Measurements from ENCODE around the gene PLEKHA1.
A peak's percentile ranks its signal among the peaks of the same experiment; 100 is the strongest.

Gene PLEKHA1

DNA sequence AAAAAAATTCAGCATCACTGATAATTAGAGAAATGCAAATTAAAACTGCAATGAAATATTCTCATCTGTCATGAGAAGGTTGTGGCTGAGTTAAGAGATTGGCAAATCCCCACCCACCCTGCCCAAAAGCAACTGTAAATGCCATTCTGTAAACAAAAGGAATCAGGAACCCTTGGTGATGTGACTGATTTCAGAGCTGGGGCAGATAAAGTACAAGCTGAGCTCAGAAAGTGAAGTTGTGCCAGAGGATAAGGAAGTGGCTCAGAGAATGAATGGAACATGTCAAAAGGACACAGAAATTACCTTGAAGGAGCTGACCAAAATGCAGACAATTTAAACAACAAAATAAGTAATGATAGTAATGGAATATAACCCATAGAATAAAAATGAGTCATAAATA, 47.2 kb downstream of the PLEKHA1 start:
- no peaks in the 10 kb centered on the region for H3K27me3 ChIP-seq (ENCODE audit: control insufficient read depth in 1 of 2, insufficient read depth in 2 of 2, low read length in 2 of 2)
- H3K27ac ChIP-seq (ENCODE audit: low read length): no peak overlapping the region
- H3K36me3 ChIP-seq (ENCODE audit: control insufficient read depth in 2 of 2, insufficient read depth in 2 of 2, low read length in 2 of 2): peaks cover 3 to 4% of the 10 kb centered on the region in 2 donors
- peaks cover 4% of the 10 kb centered on the region for H3K4me1 ChIP-seq (ENCODE audit: control insufficient read depth, insufficient read depth, low read length)
- H3K9ac ChIP-seq (ENCODE audit: low read length in 2 of 2): no peak overlapping the region
- H3K4me3 ChIP-seq (ENCODE audit: low read length in 2 of 2): no peak overlapping the region
- no peaks in the 10 kb centered on the region for H3K9me3 ChIP-seq (ENCODE audit: control insufficient read depth in 2 of 2, low read length in 2 of 2)

DNA sequence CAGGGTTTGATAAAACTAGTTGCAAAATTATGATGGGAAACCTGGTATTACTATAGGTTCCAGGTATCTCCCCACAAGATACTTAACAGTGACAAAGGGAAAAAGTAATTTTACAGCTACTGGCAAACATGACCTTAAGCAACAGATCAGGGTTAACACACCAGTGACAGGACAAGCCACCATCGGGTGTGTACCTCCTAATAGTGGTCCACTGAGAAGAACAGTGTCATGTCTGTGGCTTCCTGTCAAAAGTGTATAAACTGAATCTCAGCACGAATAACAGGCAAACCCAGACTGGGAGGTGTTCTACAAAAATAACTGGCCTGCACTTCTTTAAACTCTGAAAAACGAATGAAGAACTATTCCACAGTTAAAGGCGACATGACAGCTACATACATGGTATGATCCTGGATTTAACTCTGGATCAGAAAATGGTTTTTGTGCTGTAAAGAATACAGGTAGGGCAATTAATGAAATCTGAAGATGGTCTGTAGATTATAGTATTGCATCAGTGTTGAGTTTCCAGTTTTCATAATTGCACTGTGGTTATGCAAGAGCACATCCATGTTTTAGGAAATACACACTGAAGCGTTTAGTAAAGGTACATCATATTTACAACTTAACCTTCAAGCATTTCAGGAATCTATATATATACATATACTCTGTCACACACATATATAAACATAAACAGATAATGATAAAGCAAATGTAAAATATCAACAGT, 47.9 kb downstream of the PLEKHA1 start:
- Histone ChIP-seq H3K4me3 (ENCODE audit: low read length in 2 of 2) (no peak overlapping the region), H3K36me3 (ENCODE audit: control insufficient read depth in 2 of 2, insufficient read depth in 2 of 2, low read length in 2 of 2) (peaks cover 4 to 7% of the 10 kb centered on the region in 2 donors), H3K9me3 (ENCODE audit: control insufficient read depth in 2 of 2, low read length in 2 of 2) (no peaks in the 10 kb centered on the region), H3K4me1 (ENCODE audit: control insufficient read depth, insufficient read depth, low read length) (peaks cover 4% of the 10 kb centered on the region), H3K27me3 (ENCODE audit: control insufficient read depth in 1 of 2, insufficient read depth in 2 of 2, low read length in 2 of 2) (no peaks in the 10 kb centered on the region), H3K9ac (ENCODE audit: low read length in 2 of 2) (peak overlapping the region in 1 of 2 donors; percentile 6), H3K27ac (ENCODE audit: low read length) (no peak overlapping the region)

DNA sequence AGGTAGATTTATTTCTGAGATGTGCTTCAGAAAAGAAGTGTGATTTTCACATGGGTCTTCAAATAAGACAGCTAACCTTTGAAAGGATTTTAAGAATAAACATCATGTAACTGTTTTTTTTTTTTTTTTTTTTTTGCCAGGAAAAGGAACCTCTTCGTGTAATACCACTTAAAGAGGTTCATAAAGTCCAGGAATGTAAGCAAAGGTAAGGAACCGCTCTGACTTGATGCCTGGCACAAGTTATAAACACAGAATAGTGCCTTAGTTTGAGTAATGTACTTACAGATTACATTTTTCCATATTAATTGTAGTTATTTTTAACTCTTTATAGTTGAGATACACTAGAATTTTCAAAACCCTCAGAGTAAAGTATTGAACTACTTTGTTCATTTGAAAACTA, 49.6 kb downstream of the PLEKHA1 start:
- H3K9ac ChIP-seq (ENCODE audit: low read length in 2 of 2): no peak overlapping the region
- no peak overlapping the region for H3K27ac ChIP-seq (ENCODE audit: low read length)
- no peaks in the 10 kb centered on the region for H3K27me3 ChIP-seq (ENCODE audit: control insufficient read depth in 1 of 2, insufficient read depth in 2 of 2, low read length in 2 of 2)
- peaks cover 9 to 11% of the 10 kb centered on the region in 2 donors for H3K36me3 ChIP-seq (ENCODE audit: control insufficient read depth in 2 of 2, insufficient read depth in 2 of 2, low read length in 2 of 2)
- H3K9me3 ChIP-seq (ENCODE audit: control insufficient read depth in 2 of 2, low read length in 2 of 2): no peaks in the 10 kb centered on the region
- peaks cover 4% of the 10 kb centered on the region for H3K4me1 ChIP-seq (ENCODE audit: control insufficient read depth, insufficient read depth, low read length)
- no peak overlapping the region for H3K4me3 ChIP-seq (ENCODE audit: low read length in 2 of 2)

DNA sequence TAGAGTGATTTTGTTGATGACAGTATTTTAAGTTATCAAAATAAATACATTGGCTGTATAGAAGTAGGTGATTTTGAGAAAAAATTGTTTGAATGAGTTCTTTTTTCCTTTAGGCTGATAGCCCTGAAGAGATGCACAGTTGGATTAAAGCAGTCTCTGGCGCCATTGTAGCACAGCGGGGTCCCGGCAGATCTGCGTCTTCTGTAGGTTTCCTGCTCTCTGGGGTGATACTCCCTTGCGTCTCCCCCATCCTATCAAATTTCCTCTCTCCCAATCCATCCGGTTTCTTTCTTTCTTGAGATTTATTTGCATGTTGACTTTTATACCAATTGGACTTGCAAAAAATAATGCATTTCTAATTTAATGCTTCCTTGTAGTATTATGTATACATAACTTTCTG, 52.3 kb downstream of the PLEKHA1 start:
- no peaks in the 10 kb centered on the region for H3K9me3 ChIP-seq (ENCODE audit: control insufficient read depth in 2 of 2, low read length in 2 of 2)
- H3K9ac ChIP-seq (ENCODE audit: low read length in 2 of 2): no peak overlapping the region
- peaks cover 8 to 16% of the 10 kb centered on the region in 2 donors for H3K36me3 ChIP-seq (ENCODE audit: control insufficient read depth in 2 of 2, insufficient read depth in 2 of 2, low read length in 2 of 2)
- H3K4me1 ChIP-seq (ENCODE audit: control insufficient read depth, insufficient read depth, low read length): no peaks in the 10 kb centered on the region
- H3K4me3 ChIP-seq (ENCODE audit: low read length in 2 of 2): no peak overlapping the region
- no peak overlapping the region for H3K27ac ChIP-seq (ENCODE audit: low read length)
- H3K27me3 ChIP-seq (ENCODE audit: control insufficient read depth in 1 of 2, insufficient read depth in 2 of 2, low read length in 2 of 2): no peaks in the 10 kb centered on the region

DNA sequence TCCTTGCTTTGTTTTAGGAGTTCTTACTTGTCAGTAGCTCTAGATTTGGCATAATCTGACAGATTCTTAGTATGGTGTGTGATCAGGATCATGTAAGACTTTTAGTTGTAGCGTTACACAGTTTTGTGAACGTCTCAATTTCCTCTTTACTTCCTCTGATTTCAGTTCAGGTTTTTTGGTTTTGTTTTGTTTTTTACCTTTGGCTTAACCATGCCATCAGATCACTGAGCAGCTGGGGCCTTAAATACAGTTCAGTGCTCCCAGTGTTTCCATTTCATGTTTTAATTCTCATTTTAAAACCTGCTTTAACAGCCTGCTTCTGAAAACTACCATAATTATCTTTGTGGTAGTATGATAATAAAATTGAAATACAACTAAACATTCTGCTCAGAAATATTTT, 52.8 kb downstream of the PLEKHA1 start:
- Histone ChIP-seq H3K27me3 (ENCODE audit: control insufficient read depth in 1 of 2, insufficient read depth in 2 of 2, low read length in 2 of 2) (no peaks in the 10 kb centered on the region), H3K36me3 (ENCODE audit: control insufficient read depth in 2 of 2, insufficient read depth in 2 of 2, low read length in 2 of 2) (peaks cover 8 to 16% of the 10 kb centered on the region in 2 donors), H3K9me3 (ENCODE audit: control insufficient read depth in 2 of 2, low read length in 2 of 2) (no peaks in the 10 kb centered on the region), H3K27ac (ENCODE audit: low read length) (no peak overlapping the region), H3K4me1 (ENCODE audit: control insufficient read depth, insufficient read depth, low read length) (no peaks in the 10 kb centered on the region), H3K9ac (ENCODE audit: low read length in 2 of 2) (no peak overlapping the region), H3K4me3 (ENCODE audit: low read length in 2 of 2) (no peak overlapping the region)

DNA sequence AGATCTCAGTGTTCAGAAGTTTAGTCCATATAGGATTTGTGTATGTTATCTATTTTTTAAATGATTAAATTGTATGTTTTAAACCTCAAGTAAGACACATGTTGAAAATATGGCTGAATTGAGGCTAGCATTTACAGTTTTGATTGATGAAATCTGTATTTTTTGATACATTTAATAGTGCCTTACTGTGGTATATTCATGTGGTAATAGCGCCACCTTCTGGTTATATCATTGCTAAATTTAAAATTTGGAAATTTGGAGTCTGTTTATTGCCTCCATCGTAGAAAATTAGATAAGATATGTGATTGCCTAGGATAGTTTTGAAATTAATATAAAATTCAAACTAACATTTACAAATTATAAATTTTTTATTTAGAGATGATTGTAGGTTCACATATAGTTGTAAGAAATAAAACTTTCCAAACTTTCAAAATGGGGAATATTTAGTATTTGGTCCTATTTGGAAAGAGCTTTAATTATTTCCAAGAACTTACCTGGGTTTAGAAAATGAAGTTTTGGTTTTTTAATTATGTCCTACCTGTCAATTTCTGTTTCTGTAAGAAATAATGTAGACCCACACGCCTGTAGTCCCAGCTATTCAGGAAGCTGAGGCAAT, 60.8 kb downstream of the PLEKHA1 start:
- Histone ChIP-seq H3K27me3 (ENCODE audit: control insufficient read depth in 1 of 2, insufficient read depth in 2 of 2, low read length in 2 of 2) (no peaks in the 10 kb centered on the region), H3K4me3 (ENCODE audit: low read length in 2 of 2) (no peak overlapping the region), H3K36me3 (ENCODE audit: control insufficient read depth in 2 of 2, insufficient read depth in 2 of 2, low read length in 2 of 2) (peaks cover 4% of the 10 kb centered on the region in 2 donors), H3K27ac (ENCODE audit: low read length) (no peak overlapping the region), H3K4me1 (ENCODE audit: control insufficient read depth, insufficient read depth, low read length) (no peaks in the 10 kb centered on the region), H3K9ac (ENCODE audit: low read length in 2 of 2) (no peak overlapping the region), H3K9me3 (ENCODE audit: control insufficient read depth in 2 of 2, low read length in 2 of 2) (no peaks in the 10 kb centered on the region)

DNA sequence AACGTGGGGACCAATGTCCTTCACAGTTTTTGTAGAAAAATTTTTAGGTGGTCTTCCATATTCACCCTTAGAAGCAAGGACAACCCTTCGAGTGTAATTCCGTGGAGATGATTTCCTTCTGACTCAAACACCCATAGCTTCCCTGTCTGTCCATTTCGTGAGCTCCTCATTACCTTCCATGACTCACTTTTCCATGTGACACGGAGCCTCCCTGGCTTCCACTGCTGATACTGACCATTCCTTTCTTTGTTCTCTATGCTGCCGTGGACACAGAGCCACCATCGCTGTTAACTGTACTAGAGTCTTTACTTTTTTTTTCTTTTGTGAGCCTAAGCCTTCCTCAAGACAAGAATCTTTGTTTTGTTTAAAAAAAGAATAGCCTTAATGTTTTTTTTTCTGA, 67.5 kb downstream of the PLEKHA1 start:
- Histone ChIP-seq H3K9me3 (ENCODE audit: control insufficient read depth in 2 of 2, low read length in 2 of 2) (no peaks in the 10 kb centered on the region), H3K4me3 (ENCODE audit: low read length in 2 of 2) (no peak overlapping the region), H3K4me1 (ENCODE audit: control insufficient read depth, insufficient read depth, low read length) (peaks cover 7% of the 10 kb centered on the region), H3K9ac (ENCODE audit: low read length in 2 of 2) (no peak overlapping the region), H3K27ac (ENCODE audit: low read length) (no peak overlapping the region), H3K27me3 (ENCODE audit: control insufficient read depth in 1 of 2, insufficient read depth in 2 of 2, low read length in 2 of 2) (no peaks in the 10 kb centered on the region), H3K36me3 (ENCODE audit: control insufficient read depth in 2 of 2, insufficient read depth in 2 of 2, low read length in 2 of 2) (peaks cover 4% of the 10 kb centered on the region in 2 donors)

DNA sequence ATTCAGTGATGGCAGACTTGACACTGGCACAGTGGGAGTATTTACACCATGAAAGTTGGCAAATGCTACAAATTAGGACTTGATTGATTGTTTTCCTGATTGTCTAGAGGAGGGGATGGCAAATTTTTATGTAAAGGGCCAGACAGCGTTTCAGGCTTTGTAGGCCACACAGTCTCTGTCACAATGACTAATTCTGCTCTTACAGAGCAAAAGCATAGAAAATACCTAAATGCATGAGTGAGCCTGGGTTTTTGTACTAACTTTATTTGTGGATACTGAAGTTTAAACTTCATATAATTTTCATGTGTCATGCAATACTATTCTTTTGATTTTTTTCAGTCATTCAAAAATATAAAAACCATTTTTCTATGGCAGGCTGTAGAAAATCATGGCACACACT, 71.0 kb downstream of the PLEKHA1 start:
- no peak overlapping the region for H3K27ac ChIP-seq (ENCODE audit: low read length)
- H3K36me3 ChIP-seq (ENCODE audit: control insufficient read depth in 2 of 2, insufficient read depth in 2 of 2, low read length in 2 of 2): no peaks in the 10 kb centered on the region
- H3K4me3 ChIP-seq (ENCODE audit: low read length in 2 of 2): no peak overlapping the region
- no peak overlapping the region for H3K9ac ChIP-seq (ENCODE audit: low read length in 2 of 2)
- peaks cover 14% of the 10 kb centered on the region for H3K4me1 ChIP-seq (ENCODE audit: control insufficient read depth, insufficient read depth, low read length)
- no peaks in the 10 kb centered on the region for H3K9me3 ChIP-seq (ENCODE audit: control insufficient read depth in 2 of 2, low read length in 2 of 2)
- H3K27me3 ChIP-seq (ENCODE audit: control insufficient read depth in 1 of 2, insufficient read depth in 2 of 2, low read length in 2 of 2): no peaks in the 10 kb centered on the region

DNA sequence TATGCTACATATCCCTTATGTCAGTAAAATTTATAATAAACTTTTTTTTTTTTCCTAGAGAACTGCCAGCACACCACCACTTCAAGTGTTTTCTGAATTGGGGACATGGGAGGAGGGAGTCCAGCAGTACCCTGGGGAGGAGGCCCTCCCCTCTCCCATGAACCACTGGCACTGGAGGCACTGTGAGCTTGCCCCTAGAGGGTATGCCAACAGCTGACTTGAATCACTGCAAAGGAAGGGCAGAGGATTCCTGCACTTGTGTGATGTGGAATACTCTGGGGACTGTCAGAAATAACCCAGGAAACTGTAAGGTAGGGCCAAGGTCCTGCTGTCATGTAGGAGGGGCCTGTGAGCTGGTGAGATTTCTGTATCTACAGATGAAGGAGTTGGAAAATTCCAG, 71.4 kb downstream of the PLEKHA1 start:
- Histone ChIP-seq H3K4me1 (ENCODE audit: control insufficient read depth, insufficient read depth, low read length) (peaks cover 14% of the 10 kb centered on the region), H3K27ac (ENCODE audit: low read length) (no peak overlapping the region), H3K4me3 (ENCODE audit: low read length in 2 of 2) (no peak overlapping the region), H3K9ac (ENCODE audit: low read length in 2 of 2) (no peak overlapping the region), H3K27me3 (ENCODE audit: control insufficient read depth in 1 of 2, insufficient read depth in 2 of 2, low read length in 2 of 2) (no peaks in the 10 kb centered on the region), H3K36me3 (ENCODE audit: control insufficient read depth in 2 of 2, insufficient read depth in 2 of 2, low read length in 2 of 2) (no peaks in the 10 kb centered on the region), H3K9me3 (ENCODE audit: control insufficient read depth in 2 of 2, low read length in 2 of 2) (no peaks in the 10 kb centered on the region)

DNA sequence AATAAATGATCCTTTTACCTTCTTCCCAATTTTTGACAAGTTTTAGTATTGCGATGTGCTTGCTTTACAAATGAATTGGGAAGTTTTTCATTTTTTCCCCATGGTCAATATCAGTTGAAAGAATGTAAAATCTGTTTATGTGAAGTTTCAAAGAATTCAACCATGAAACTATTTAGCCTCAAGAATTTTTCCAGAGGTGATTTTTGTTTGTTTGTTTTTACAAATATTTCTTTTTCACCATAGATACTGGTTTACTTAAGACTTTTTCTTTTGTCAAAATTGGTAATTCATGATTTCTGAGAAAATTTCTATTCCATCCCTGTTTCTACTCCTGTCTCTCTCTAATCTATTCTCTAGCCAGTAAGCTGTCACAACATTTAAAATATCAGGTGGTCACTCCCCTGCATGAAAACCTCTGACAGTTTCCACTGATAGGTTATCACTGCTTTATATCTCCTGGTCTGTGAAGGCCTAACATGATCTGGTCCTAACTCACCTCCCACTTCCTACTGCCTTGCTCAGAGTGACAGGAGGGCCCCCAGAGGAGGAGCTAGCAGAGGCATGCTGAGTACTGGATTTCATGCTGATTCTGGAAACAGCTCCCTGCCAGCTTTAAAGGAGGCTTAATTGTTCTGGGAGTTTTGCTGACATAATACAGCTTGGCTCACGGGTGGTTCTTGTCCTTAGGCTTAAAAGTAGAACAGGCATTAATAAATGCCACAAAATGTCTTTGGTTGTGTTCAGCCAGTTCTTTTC, 72.3 kb downstream of the PLEKHA1 start:
- peak overlapping the region; percentile 12 for H3K27ac ChIP-seq (ENCODE audit: low read length)
- no peaks in the 10 kb centered on the region for H3K27me3 ChIP-seq (ENCODE audit: control insufficient read depth in 1 of 2, insufficient read depth in 2 of 2, low read length in 2 of 2)
- H3K4me3 ChIP-seq (ENCODE audit: low read length in 2 of 2): no peak overlapping the region
- no peaks in the 10 kb centered on the region for H3K9me3 ChIP-seq (ENCODE audit: control insufficient read depth in 2 of 2, low read length in 2 of 2)
- H3K9ac ChIP-seq (ENCODE audit: low read length in 2 of 2): no peak overlapping the region
- H3K4me1 ChIP-seq (ENCODE audit: control insufficient read depth, insufficient read depth, low read length): peaks cover 14% of the 10 kb centered on the region
- H3K36me3 ChIP-seq (ENCODE audit: control insufficient read depth in 2 of 2, insufficient read depth in 2 of 2, low read length in 2 of 2): no peaks in the 10 kb centered on the region

DNA sequence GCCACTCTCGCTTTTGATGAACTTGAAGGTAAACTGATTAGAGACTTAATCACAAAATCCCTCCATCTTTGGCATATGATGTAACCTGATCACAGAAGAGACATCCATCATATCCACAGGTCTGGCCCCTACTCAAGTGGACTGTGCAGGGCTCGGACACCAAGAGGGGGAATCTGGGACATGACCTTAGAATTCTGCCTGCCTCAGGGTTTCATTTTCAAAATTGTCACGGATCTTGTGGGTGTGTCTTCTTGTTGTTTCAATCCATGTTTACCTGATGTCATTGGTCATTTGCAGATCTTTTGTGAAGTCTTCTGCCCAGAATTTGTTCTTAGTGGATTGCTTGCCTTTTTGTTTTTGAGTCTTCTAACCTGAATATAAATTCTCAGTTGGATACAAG, 74.1 kb downstream of the PLEKHA1 start:
- Histone ChIP-seq H3K9me3 (ENCODE audit: control insufficient read depth in 2 of 2, low read length in 2 of 2) (no peaks in the 10 kb centered on the region), H3K27ac (ENCODE audit: low read length) (no peak overlapping the region), H3K27me3 (ENCODE audit: control insufficient read depth in 1 of 2, insufficient read depth in 2 of 2, low read length in 2 of 2) (no peaks in the 10 kb centered on the region), H3K36me3 (ENCODE audit: control insufficient read depth in 2 of 2, insufficient read depth in 2 of 2, low read length in 2 of 2) (no peaks in the 10 kb centered on the region), H3K4me1 (ENCODE audit: control insufficient read depth, insufficient read depth, low read length) (peaks cover 12% of the 10 kb centered on the region), H3K9ac (ENCODE audit: low read length in 2 of 2) (no peak overlapping the region), H3K4me3 (ENCODE audit: low read length in 2 of 2) (no peak overlapping the region)
